Stimulated activated naive CD8-positive, alpha-beta T cell treated with anti-CD3 and anti-CD28 coated beads, Interleukin-15, Interleukin-2, amounts not matched to agents 100 U/mL and 50 U/mL, for 24 hours (primary cell): ENCODE measurements around the gene SYT4.
"Not testable (repeated sequence)": the region's sequence is repeated elsewhere in the genome, so short reads cannot be mapped to it uniquely, and the experiment has no call there.

Experiments used
- ATAC-seq: fragments of 150-1000 bp; cut with Tn5 transposase; one replicate; pipeline ENCODE4 v1.10.0; 2021
- DNase-seq: peaks from one replicate; pipeline ENCODE4 v3.0.0; 2021

Gene SYT4

GRCh38 chr18:43277164-43277600 is at the start of gene SYT4:
SYT4 (minus strand) TSS chr18:43277490; CDS start chr18:43277281, 209 bp downstream.
- DNase-seq: no peak
- no peak for ATAC-seq

GRCh38 chr18:43322132-43322531 is 44.8 kb upstream of the SYT4 start:
- ATAC-seq (no peak), DNase-seq (no peak)

GRCh38 chr18:43314941-43315340 is 37.7 kb upstream of the SYT4 start:
- DNase-seq: no peak

DNA sequence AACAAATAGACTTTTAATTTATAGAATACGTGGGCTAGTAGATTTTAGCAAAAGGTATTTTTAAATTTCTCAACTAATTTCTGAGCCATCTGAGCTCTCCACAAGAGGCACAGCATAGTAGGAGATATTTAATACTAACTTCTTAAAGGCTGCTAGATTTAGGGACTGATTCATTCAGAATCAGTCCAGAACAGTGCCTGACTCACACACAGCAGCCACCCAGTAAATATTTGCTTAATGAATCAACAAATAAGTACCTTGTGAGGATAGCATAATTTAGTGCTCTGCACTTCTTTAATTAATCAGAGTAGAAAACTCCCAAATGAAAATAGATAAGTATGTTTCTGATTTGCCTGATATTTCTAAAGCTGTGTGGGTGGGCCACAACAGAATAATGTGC is 35.6 kb upstream of the SYT4 start:
- DNase-seq (no peak), ATAC-seq (no peak)

More at GRCh38 chr18:43314941-43315340, 37.7 kb upstream of the SYT4 start:
- ATAC-seq: no peak

DNA sequence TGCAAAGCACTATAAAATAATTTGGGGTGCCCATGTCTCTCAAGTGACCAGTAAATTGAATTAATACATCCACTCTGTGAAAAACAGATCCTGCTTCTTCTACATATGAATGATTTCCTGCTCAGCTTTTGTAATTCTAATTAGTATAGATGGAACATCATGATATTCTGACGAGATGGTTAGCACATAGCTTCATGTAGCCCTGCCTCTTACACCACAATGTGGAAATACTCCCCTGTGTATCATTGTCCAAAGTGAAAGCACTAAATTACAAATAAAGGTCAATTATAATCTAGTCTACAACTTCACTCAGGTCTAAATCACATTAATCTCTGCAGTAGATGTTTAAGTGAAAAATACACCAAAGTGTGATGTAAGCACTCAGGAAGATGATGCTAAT is 32.9 kb upstream of the SYT4 start:
- no peak for ATAC-seq
- no peak for DNase-seq

DNA sequence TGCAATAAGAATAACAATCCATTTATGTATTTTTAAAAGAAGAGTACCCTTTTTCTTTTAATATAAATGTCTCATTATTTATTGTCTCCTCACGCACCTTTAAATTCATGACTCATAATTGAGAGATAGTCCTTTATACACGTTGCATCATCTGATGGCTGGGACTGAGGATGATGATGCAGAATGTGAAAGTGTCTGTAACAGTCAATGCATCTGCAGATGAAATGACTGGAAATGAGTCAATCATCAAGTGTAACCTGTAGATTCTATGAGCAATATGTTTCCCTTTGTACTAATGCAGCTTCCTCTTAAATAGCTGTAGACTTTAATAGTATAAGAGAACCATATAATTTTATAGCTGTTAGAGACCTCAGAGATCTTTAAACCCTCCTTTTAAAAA is 26.1 kb upstream of the SYT4 start:
- ATAC-seq: no peak
- DNase-seq: no peak

DNA sequence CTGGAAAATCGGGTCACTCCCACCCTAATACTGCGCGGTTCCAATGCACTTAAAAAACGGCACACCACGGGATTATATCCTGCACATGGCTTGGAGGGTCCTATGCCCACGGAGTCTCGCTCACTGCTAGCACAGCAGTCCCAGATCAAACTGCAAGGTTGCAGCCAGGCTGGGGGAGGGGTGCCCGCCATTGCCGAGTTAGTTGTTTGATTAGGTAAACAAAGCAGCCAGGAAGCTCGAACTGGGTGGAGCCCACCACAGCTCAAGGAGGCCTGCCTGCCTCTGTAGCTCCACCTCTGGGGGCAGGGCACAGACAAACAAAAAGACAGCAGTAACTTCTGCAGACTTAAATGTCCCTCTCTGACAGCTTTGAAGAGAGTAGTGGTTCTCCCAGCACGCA is 8.9 kb upstream of the SYT4 start:
- ATAC-seq, DNase-seq: not testable (repeated sequence)

DNA sequence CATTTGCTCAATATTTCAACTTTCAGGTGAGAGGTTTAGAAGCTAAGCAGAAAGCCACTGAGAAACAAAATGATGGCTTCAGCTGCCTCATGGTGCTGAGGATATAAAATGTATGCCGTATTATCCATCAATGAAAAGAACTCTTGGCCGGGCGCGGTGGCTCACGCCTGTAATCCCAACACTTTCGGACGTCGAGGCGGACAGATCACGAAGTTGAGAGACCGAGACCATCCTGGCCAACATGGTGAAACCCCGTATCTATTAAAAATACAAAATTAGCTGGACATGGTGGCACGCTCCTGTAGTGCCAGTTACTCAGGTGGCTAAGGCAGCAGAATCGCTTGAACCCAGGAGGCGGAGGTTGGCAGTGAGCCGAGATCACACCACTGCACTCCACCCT is 6.0 kb upstream of the SYT4 start:
- DNase-seq (no peak), ATAC-seq (no peak)

GRCh38 chr18:43279015-43279744 is 1.9 kb upstream of the SYT4 start:
- ATAC-seq: no peak

DNA sequence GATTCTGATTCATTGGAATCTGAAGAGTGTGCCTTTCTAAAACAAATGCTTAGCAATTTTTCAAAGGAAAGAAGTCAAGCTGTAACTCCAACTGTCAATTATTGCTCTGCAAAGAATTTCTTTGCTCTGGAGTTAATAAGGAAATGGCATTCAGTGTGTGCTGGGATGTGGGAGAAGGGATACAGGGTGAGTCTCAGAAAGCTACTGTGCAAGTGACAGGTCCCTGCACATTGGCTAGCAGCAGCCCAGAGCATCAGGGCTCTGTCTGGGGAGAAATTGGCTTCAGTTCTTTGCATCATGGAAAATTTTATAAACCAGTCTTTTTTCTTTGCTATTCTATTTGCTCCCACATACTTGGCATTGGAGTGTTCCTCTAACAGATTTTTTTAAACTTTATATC is 1.1 kb upstream of the SYT4 start:
- DNase-seq (no peak), ATAC-seq (no peak)

More at GRCh38 chr18:43279015-43279744, 1.9 kb upstream of the SYT4 start:
- no peak for DNase-seq

- ATAC-seq: no peak
- no peak for DNase-seq
Observed at GRCh38 chr18:43276491-43276890, 799 bp downstream of the SYT4 start.

- no peak for DNase-seq
- no peak for ATAC-seq
Observed at GRCh38 chr18:43275546-43275945, 1.7 kb downstream of the SYT4 start.

DNA sequence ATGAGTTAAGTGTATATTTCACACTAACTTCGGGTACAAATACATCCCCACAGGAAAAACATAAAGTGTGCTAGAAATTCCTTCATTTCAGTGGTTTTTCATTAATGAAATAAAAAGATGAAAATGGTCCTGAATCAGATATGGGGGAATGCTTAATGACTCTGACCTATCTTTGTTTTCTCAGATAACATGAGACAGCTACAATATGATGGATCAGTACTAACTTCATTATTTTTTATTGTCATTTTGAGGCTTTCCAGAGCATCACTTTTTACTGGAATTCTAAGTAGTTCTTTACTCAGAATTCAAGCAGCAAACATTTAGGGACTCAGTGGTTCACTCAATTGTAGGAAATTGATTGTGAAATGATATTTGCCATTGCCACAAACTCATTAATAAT is 2.8 kb downstream of the SYT4 start:
- no peak for ATAC-seq

GRCh38 chr18:43271593-43272432 is 5.5 kb downstream of the SYT4 start:
- DNase-seq (peak; percentile 14), ATAC-seq (no peak)

More for the DNA sequence above, 2.8 kb downstream of the SYT4 start:
- DNase-seq: no peak

DNA sequence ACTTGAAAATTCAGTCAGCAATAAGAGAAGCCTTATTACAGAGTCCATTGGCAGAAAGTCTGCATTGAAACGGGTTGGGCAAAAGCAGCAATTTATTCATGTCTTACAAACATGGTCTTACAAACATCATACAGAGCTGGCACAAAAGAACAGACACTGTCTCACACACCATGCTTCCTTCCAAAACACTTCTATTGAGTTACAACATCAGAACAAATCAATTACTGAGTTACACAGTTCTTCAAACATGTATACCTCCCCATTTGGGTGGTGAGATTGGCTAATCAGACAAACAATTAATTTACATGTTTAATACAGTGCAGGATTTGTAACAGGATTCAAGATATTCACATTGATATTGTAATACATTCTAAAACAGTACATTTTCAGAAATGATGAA is 9.5 kb downstream of the SYT4 start:
- DNase-seq: no peak
- ATAC-seq: no peak

- ATAC-seq: no peak
Observed at GRCh38 chr18:43265465-43265864, 11.8 kb downstream of the SYT4 start.

DNA sequence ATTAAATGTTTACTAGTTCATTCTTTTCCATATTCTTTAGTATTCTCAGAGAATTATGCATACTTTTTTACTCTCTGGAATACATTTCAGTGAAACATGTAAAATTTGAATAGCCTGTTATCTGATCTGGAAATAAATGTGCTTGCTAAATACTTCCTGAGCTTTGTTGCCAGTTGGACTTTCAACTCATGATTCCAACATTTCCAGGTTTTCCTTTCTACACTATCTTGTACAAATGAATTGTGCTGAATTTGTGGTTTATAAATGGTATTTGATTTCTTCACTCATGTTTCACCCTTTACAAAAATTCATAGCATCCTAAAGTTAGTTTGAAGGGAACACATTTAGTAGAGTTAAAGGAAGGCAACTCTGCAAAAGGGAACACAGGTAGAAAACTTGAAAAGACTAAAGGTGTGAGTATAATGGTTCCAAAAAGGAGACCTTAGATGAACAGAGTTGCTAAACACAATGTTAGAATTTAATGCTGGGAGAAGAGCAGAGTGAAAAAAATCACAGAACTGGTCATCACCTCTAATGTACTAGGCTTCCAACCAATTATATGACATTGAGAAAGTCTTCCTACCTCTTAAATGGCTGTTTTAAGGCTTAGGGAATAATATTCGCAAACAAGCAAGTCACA is 28.6 kb downstream of the SYT4 start:
- DNase-seq (no peak), ATAC-seq (no peak)

More at GRCh38 chr18:43265465-43265864, 11.8 kb downstream of the SYT4 start:
- no peak for DNase-seq

DNA sequence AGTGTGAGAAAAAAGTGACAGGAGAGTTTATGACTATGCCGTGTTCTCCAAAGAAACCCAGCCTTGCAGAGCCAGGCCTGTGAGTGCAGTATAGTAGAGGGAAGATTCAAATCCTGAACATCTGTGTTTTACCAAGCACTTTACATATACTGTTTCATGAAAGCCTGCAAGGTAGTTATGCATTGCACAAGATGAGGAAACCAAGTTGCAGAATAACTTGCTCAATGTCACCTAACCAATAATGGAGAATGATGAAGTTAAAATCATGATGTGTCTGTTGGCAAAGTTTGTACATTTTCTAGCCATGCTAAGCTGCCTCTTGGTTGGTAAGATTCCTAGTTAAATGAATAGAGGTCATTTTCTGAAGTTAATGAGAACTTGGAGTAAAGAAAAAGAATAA is 29.3 kb downstream of the SYT4 start:
- DNase-seq: no peak
- no peak for ATAC-seq

GRCh38 chr18:43238429-43238828 is 38.9 kb downstream of the SYT4 start:
- ATAC-seq: no peak
- no peak for DNase-seq

GRCh38 chr18:43236921-43237320 is 40.4 kb downstream of the SYT4 start:
- no peak for ATAC-seq
- no peak for DNase-seq

DNA sequence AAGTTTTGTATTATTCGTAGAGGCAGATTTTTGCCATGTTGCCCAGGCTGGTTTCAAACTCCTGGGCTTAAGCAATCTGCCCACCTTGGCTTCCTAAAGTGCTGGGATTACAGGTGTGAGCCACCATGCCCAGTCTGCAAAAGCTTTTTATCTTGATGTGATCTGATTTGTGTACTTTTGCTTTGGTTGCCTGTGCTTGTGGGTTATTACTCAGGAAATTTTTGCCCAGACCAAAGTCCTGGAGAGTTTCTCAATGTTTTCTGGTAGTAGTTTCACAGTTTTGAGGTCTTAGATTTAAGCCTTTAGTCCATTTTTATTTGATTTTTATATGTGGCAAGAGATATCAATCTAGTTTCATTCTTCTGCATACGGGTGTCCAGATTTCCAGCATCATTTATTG is 42.4 kb downstream of the SYT4 start:
- ATAC-seq (no peak), DNase-seq (no peak)

DNA sequence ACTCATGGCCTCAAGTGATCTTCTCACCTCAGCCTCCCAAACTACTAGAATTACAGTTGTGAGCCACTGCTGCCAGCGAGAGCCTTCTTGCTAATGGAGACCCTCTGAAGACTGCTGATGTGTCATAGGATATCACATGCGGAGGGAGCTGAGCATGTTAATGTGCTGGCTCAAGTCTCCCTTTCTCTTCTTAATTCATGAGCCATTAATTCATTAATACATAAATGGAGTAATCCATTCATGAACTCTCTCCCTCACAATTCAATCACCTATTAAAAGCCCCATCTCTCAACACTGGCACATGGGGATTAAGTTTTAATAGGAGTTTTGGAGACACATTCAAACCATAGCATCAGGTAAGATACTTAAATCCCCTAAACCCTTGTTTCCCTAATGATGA is 54.8 kb downstream of the SYT4 start:
- ATAC-seq (no peak), DNase-seq (no peak)

DNA sequence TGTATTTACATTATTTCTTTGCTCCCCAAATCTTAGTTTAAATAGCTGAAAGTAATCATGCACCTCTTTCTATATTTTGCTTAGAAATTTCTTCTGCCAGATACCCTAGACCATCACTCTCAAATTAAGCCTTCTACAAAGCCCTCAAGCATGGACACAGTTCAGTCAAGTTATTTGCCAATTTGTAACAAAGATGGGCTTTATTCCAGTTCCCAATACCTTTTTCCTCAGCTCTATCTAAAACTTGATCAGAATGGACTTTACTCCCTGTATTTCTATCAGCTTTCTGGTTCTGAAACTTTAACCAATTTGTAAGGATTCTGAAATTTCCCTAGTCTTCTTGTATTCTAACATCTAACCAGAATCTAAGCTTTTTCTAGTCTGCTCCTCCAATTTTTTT is 56.6 kb downstream of the SYT4 start:
- DNase-seq: no peak
- no peak for ATAC-seq
